ENCODE measurements around the gene BRIP1.

- TF ChIP-seq EZH2 (IDR thresholded peaks at IDR 0.05; ENCODE audit: insufficient read depth, poor library complexity, severe bottlenecking) = no peak
- TF ChIP-seq EZH2phosphoT487 (IDR thresholded peaks at IDR 0.05; ENCODE audit: insufficient read depth, low read depth) = no peak
These were observed 169.2 kb downstream of the BRIP1 start for GRCh38 chr17:61694095-61694494.

Data from GM23248 (cell line).